HG02938 (cell line): ENCODE results near the gene ATG7.

Experiments used
- ATAC-seq: cut with Tn5 transposase; IDR thresholded peaks from one replicate; pipeline ENCODE4 v1.9.1; 2021; ENCODE audit warnings: mild to moderate bottlenecking, moderate library complexity; ENCODE audit not compliant: unreplicated experiment

The ATG7 gene

DNA sequence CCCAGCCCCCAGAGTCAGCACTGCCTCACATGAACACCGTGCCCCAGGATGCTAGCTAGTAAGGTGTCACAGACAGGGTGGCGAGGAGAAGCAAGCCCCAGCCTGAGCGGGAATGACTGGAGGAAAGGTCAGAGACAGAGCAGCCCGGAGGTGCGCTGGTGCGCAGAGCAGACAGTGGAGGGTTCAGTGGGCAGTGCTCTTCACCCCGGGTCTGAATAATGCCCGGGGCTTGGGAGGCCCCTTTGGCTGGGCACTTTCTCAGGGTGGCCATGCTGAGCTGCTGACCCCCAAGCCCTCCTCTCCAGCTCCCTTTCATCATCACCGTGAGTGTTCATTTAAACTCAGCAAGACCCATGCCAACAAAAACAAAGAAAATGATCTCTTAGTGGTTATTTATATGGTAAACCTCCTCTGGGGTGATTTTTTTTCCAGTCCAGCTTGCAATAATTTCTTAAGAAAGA, 260.8 kb downstream of the ATG7 start:
- no peak for ATAC-seq

DNA sequence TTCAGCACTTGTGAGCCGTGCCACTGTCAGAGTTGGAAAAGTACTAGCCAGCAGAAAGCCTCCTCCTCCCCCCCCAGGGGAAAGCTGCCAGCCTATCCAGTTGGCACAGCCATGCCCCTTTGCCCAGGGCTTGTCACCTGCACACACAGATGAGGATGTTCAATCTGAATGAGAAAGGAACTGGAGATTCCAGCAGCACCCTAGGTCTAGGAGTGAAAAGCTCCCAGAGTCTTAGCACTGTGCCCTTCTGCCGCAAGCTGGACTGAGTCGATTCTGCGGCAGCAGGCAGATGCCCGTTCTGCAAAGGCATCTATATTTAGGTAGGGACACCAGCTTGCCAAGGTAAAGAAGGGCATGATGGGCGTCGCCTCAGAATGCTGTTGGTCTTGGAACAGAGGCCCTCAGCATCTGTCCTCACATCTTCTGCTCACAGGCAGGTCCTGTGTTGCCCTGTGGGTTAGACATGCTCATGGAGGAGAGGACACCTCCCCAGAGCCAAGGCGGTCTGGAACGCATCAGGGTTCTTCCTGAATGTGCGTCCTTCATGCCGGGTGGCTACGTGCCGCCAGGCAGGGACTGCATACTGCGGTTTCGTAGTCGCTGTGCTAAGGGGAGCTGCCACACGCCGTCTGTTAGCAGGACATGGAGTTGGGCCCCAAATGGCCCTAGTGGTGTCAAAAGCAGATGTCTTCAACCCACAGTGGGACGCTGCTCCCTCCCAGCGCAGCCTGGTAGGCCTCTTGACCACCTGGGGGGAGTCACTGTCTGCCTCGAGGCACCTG, 262.0 kb downstream of the ATG7 start:
- no peak for ATAC-seq

GRCh38 chr3:11534793-11535101, 262.6 kb downstream of the ATG7 start:
- ATAC-seq = no peak

DNA sequence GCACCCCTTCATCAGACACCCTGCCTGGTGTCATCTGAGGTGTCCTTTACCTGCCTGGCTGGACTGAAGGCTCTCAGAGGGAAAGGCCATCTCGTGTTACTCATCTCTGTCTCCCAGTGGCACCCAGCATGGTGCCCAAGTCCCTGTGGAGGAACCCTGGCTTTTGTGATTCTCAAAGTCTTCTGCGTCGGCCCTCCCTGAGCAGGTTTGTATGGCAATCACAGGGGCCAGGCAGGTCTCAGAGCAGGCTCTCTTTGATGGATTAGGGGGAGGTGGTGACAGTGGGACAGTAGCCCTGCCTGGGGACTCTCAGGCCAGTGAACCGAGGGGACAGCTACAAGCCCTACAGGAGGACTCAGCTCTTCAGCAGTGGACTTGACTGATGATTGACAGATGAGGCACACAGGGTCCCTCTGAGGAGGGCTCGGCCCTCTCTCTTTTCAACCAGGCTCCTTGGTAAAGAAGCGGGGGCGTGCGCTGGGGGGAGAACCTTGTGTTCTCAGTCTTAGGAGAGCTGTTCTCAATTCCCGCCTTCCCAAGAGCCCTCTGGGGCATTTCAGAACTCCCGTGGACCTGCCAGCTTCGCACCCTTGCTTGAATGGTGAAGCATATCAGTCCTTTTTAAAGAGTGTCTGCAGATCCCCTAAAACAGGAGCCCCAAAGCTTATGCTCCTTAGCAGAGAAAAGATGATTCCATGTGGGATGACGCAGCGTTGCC, 263.2 kb downstream of the ATG7 start:
- no peak for ATAC-seq

DNA sequence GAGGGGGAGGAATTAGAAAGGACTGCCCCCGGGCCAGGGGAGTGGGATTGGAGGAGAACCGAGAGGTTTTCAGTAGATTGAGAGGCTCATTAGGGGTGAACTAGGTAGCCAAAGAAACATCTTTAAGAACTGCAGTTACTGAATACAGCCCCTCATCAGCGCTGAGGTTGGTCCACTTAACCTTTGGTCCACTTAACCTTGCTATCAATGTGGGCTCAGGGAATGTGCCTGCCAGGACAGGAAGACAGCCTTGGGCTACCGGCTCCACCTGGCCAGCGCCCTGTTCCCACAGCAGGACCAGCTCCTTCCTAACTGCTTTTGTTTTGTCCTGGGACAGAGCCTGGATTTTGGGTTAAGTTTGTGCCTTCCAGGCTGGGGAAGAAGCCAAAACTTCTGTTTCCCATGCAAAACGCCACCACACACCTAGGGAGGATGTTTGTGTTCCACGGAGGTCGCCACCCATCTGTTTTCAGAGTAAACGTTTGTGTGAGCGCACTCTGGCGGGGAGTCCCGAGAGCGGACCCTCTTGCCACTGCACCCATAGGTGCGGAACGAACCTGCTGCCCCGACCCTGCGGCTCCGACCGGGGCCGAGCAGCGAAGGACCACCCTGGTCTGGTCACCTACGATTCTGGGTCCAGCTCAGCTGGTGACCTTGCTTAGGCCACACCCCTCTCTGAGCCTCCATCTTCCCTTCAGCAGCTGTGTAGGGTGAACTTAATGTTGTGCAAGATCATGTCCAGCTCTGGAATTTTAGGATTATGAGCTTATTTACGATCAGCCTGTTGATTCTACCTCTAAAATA, 264.1 kb downstream of the ATG7 start:
- no peak for ATAC-seq

- ATAC-seq = no peak
These were observed 264.9 kb downstream of the ATG7 start for GRCh38 chr3:11536936-11537612.

DNA sequence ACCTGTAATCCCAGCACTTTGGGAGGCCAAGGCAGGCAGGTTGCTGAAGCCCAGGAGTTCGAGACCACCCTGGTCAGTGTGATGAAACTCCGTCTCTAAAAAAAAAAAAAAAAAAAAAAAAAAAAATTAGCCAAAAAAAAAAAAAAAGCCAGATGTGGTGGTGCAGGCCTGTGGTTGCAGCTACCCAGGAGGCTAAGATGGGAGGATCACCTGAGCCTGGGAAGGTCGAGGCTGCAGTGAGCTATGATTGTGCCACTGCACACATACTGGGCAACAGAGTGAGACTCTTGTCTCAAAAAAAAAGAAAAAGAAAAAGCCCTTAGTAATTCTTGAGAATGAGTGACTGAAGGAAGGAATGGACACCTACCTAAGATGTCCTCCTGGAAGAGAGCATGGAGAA, 266.4 kb downstream of the ATG7 start:
- ATAC-seq = no peak

DNA sequence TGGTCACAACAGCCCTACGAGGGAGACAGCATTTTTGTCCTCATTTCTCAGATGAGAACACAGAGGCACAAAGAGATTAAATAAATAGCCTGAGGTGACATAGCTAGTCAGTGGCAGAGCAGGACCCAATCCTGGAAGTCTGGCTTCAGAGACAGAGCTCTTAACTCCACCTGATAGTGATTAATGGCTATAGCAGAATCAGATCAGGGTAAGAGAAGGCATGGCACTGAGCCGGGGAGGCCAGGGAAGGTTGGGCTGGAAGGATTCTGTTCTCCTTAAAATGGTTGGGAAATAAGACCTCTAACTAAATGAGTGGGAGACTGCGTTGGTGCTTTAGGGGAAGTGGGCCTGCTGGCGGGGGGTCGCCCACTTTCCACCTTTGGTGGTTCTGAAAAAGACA, 267.0 kb downstream of the ATG7 start:
- no peak for ATAC-seq

DNA sequence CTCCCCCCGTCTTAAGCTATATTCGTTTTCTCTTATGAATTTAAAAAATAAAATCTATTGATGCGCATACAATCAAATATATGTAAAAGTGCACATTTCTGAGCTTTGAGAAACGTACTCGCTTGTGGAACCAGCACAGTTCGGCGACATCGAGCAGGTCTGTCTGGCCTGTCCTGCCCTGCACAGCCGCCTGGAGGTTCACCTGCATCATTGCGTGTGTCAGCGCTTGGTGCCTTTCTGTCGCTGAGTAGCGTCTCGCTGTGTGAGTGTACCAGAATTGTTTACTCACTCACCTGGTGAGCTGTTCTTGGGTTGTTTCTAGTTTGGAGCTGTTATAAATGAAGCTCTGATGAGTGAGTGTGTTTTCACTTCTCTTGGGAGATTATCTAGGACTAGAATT, 267.5 kb downstream of the ATG7 start:
- no peak for ATAC-seq

- no peak for ATAC-seq
These were observed 269.4 kb downstream of the ATG7 start for GRCh38 chr3:11541321-11542303.

DNA sequence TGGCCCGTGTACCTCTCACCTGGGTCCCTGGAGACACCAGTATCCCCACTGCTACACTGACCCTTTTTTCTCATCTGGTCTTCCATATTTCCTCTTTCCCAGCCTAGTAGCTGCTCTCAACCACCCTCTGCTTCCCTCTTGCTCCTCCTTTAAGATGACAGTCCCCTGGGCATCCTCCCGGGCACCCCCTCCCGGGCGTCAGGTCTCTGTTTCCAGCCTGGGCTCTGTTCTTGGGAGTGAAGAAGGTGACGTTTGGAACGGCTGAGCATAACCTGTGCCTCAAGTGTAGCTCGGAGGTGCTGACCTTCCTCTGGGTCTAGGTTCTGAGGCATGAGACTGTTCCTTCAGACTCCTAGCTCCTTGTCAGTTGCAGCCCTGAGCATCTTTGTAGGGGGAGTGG, 270.4 kb downstream of the ATG7 start:
- ATAC-seq = no peak

DNA sequence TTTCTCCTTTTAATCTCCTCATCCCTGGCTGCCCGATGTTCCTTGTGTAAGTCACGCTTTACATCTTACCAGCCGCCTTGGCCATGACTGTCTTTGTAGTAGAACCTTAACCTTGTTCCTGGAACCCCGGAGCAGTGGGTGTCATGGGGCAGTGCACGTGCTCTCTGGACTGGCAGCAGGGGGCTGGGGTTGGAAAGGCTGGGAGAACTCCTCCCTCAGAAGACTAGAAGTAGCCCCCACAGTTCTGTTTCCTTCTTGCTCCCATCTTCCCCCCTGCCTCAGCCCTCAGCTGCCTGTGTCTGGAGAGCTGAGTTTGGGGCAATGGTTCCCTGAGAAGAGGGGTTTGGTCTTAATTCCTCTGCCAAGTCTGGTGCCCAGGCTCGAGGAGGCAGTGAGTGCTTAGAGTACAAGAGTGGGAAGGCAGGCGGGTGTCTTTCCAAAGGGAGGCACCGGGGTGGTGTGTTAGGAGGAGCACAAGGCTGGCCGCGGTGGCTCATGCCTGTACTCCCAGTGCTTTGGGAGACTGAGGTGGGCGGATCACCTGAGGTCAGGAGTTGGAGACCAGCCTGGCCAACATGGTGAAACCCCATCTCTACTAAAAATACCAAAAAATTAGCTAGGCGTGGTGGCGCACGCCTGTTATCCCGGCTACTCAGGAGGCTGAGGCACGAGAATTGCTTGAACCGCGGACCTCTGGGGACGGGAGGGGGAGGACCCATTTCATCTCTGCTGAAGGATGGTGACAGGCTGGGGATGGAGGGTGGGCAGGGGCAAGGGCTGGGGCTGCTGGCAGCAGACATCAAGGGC, 271.1 kb downstream of the ATG7 start:
- ATAC-seq = no peak

DNA sequence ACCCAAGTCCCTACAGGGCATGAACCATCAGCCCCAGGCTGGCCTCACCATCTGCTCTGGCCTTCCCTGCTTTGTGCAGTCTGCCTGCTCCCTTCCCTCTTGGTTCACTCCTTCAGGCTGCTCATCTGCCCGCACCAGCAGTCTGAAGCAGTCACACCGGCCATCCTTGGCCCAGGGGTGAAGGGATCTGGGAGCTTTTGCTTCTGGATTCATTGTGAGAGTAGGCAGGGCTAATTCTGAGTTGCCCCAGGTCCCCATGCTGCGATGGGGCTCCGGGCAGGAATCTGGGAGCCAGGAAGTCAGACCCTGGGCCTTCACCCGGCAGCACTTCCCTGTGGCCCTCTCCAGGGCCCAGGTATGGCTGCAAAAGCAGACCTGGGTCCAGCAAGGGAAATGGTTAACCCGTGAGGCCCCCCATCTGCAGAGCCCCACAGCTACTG, 271.8 kb downstream of the ATG7 start:
- ATAC-seq = no peak

GRCh38 chr3:11544412-11545181, 272.4 kb downstream of the ATG7 start:
- no peak for ATAC-seq

DNA sequence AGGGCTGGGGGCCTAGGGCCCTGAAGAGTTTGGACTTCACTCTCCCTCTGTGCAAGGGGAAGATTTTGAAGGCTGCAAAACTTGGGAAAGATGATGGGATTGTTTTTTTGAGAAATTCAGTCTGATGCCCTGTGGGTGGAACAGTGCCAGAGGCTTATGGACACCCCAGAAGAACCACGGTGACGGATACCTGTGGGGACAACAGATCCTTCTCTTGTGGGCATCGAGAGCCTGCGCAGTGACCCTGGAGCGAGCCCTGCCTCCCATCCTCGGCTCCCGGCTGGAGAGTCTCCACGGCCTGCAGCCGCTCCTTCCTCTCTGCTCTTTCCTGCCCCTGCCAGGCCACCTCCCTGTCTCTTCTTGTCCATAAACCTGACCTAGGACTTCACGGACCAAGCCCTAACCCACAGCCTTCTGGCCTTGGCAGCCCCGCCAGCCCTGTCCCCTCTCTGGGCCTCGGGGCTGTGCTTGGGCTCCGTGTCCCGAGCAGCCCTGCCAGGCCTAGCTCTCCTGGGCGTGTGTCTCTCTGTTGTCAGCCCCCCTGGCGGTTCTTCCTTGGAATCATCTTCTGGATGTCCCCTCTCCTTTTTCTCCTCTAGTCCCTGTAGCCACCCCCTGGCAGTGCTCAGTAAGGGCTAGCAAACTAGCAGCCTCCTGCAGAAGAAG, 273.1 kb downstream of the ATG7 start:
- no peak for ATAC-seq

- no peak for ATAC-seq
These were observed 274.6 kb downstream of the ATG7 start for GRCh38 chr3:11546657-11547302.

GRCh38 chr3:11547498-11547897, 275.3 kb downstream of the ATG7 start:
- ATAC-seq = no peak
